Activated T-cell treated with anti-CD3 and anti-CD28 coated beads, Interleukin-2, amount 50 U/mL, for 4 hours (primary cell): ENCODE data around the gene C6orf62. TPM values are rescaled to one million over a fixed set of nuclear protein-coding genes. Genes with fewer than 3 reads are reported as not detected.

ENCODE experiments used
- ATAC-seq, 2 donors: fragments of 200-7000 bp; cut with Tn5 transposase; one replicate each; pipeline ENCODE4 v1.10.0; 2021
- DNase-seq: peaks from one replicate; pipeline ENCODE4 v3.0.0-alpha.2; 2020
- H3K27me3 Mint-ChIP-seq: one replicate; pipeline ENCODE4 v1.8.0; 2021; ENCODE audit warnings: low read depth, mixed read lengths
- H3K36me3 Mint-ChIP-seq: one replicate; pipeline ENCODE4 v1.8.0; 2022; ENCODE audit warnings: mixed read lengths; ENCODE audit not compliant: insufficient read depth
- H3K4me1 Mint-ChIP-seq: one replicate; pipeline ENCODE4 v1.8.0; 2021; ENCODE audit warnings: low read depth, mixed read lengths
- H3K4me3 Mint-ChIP-seq: one replicate; pipeline ENCODE4 v1.8.0; 2021; ENCODE audit warnings: mild to moderate bottlenecking, moderate library complexity, mixed read lengths
- H3K9me3 Mint-ChIP-seq: one replicate; pipeline ENCODE4 v1.8.0; 2021; ENCODE audit warnings: mixed read lengths
- total RNA-seq, 3 donors: library from RNA; stranded (reverse); gene quantifications; one replicate each; pipeline ENCODE4 v1.2.1, GENCODE V29; 2021

The C6orf62 gene
- total RNA-seq, 3 donors from 2014 or later: 67.0 to 83.8 (median 78.4) TPM

- DNase-seq: no peak
- peaks cover 57% of the 10 kb centered on the region for H3K4me1 Mint-ChIP-seq
- H3K27me3 Mint-ChIP-seq: no peaks in the 10 kb centered on the region
- H3K4me3 Mint-ChIP-seq: no peak overlapping the region
- peaks cover 42% of the 10 kb centered on the region for H3K36me3 Mint-ChIP-seq
- H3K9me3 Mint-ChIP-seq: no peaks in the 10 kb centered on the region
- ATAC-seq: no peak
Observed at GRCh38 chr6:24660105-24660504, 58.8 kb downstream of the C6orf62 start.

- H3K4me1 Mint-ChIP-seq: peaks cover 52% of the 10 kb centered on the region
- peaks cover 39% of the 10 kb centered on the region for H3K36me3 Mint-ChIP-seq
- H3K9me3 Mint-ChIP-seq: no peaks in the 10 kb centered on the region
- no peaks in the 10 kb centered on the region for H3K27me3 Mint-ChIP-seq
- DNase-seq: no peak
- no peak for ATAC-seq
- no peak overlapping the region for H3K4me3 Mint-ChIP-seq
Observed at GRCh38 chr6:24659561-24659960, 59.4 kb downstream of the C6orf62 start.

GRCh38 chr6:24658573-24659560 lies 60.1 kb downstream of the C6orf62 start:
- Mint-ChIP-seq H3K4me3 (no peak overlapping the region), H3K36me3 (peaks cover 37% of the 10 kb centered on the region), H3K9me3 (no peaks in the 10 kb centered on the region), H3K27me3 (no peaks in the 10 kb centered on the region), H3K4me1 (peaks cover 48% of the 10 kb centered on the region)
- no peak for DNase-seq
- ATAC-seq: no peak

GRCh38 chr6:24655215-24655614 lies 63.7 kb downstream of the C6orf62 start:
- H3K27me3 Mint-ChIP-seq: no peaks in the 10 kb centered on the region
- DNase-seq: no peak
- no peak overlapping the region for H3K4me3 Mint-ChIP-seq
- no peaks in the 10 kb centered on the region for H3K9me3 Mint-ChIP-seq
- no peak for ATAC-seq
- peaks cover 30% of the 10 kb centered on the region for H3K4me1 Mint-ChIP-seq
- peaks cover 41% of the 10 kb centered on the region for H3K36me3 Mint-ChIP-seq

Other genes starting within 250 kb of the C6orf62 start
- gene GPLD1, start 229.6 kb downstream of the C6orf62 start, total RNA-seq: under 1 TPM; 0.38 to 0.87 (median 0.45) TPM
- 10 to 100 TPM; 10.4 to 12.4 (median 11.2) TPM for gene ALDH5A1, start 224.2 kb downstream of the C6orf62 start, total RNA-seq
- under 1 TPM in 2 of 3 donors, not detected in 1; 0.05 to 0.08 TPM for gene KIAA0319, start 73.0 kb downstream of the C6orf62 start, total RNA-seq
- 10 to 100 TPM; 42.4 to 48.0 (median 45.5) TPM for gene TDP2, start 52.3 kb downstream of the C6orf62 start, total RNA-seq
- gene ACOT13, start 52.1 kb downstream of the C6orf62 start, total RNA-seq: 10 to 100 TPM; 19.6 to 28.5 (median 22.1) TPM
- gene GMNN, start 55.8 kb upstream of the C6orf62 start, total RNA-seq: 10 to 100 TPM; 61.5 to 78.1 (median 64.5) TPM
- gene ARMH2, start 79.8 kb upstream of the C6orf62 start, total RNA-seq: not detected
- gene RIPOR2, start 216.8 kb upstream of the C6orf62 start, total RNA-seq: 10 to 100 TPM; 14.7 to 17.4 (median 16.8) TPM